Adrenal gland (tissue), 5 donors: ENCODE measurements around the gene MACROD2.

Experiments
- POLR2A ChIP-seq, 2 donors: fragments of 450-650 bp; IDR thresholded peaks; one replicate each; pipeline ENCODE4 v1.6.1; 2017; ENCODE audit warnings: antibody characterized with exemption in 2 of 2, mild to moderate bottlenecking in 2 of 2, moderate library complexity in 1 of 2
- TF ChIP-seq, protein P1 (sequence below), 6 experiments: fragments of 450-650 bp in 4 of 6; fragments of 200-600 bp in 2 of 6; sonication (generic) in 1 of 6; IDR thresholded peaks; 1 replicate in 5 of 6; 2 replicates in 1 of 6; pipeline versions ENCODE4 v1.5.1 to v1.8.0; 2016 to 2021; ENCODE audit warnings: antibody characterized with exemption in 6 of 6, mild to moderate bottlenecking in 2 of 6, moderate library complexity in 1 of 6
- donor health status: DM: no; HTN: no; CAD: no.

DNA sequence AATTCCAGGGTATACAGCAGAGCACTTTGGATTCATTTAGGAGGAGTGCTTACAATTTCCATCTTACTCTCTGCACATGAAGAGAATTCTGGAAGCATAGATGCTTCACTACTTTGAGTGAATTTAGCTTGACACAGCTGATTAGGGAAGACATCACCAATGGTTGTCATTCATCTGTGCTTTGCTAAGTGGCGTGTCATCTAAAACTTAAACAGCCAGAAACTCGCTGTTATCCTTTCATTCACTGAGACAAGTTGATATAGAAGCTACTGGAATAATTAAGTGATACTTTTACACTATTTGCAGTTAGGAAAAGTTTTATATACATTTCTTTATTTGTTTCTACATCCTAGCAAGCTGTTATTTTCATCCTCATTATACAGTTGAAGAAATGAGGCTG lies 977.4 kb downstream of the MACROD2 start:
- TF ChIP-seq POLR2A (IDR thresholded peaks at IDR 0.05), result no peak
- TF ChIP-seq, protein P1, sequence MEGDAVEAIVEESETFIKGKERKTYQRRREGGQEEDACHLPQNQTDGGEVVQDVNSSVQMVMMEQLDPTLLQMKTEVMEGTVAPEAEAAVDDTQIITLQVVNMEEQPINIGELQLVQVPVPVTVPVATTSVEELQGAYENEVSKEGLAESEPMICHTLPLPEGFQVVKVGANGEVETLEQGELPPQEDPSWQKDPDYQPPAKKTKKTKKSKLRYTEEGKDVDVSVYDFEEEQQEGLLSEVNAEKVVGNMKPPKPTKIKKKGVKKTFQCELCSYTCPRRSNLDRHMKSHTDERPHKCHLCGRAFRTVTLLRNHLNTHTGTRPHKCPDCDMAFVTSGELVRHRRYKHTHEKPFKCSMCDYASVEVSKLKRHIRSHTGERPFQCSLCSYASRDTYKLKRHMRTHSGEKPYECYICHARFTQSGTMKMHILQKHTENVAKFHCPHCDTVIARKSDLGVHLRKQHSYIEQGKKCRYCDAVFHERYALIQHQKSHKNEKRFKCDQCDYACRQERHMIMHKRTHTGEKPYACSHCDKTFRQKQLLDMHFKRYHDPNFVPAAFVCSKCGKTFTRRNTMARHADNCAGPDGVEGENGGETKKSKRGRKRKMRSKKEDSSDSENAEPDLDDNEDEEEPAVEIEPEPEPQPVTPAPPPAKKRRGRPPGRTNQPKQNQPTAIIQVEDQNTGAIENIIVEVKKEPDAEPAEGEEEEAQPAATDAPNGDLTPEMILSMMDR (IDR thresholded peaks at IDR 0.05), result no peak
